ENCODE data around the gene SUGCT.

SUGCT gene

GRCh38 chr7:40134428-40135316 is at the start of gene SUGCT, which contains the start of gene MPLKIP:
Gene SUGCT (plus strand): TSS chr7:40135005.
Gene MPLKIP (minus strand): TSS chr7:40134622. CDS start chr7:40134567, 55 bp downstream.
- peak within 1 kb of the TSS; percentile 93 for H3K27ac ChIP-seq
- TF ChIP-seq CTCF (conservative IDR thresholded peaks at IDR 0.05) = peak; percentile 100

GRCh38 chr7:40092182-40092581 is 42.6 kb upstream of the SUGCT start:
- no peak for TF ChIP-seq CTCF (conservative IDR thresholded peaks at IDR 0.05)
- no peak overlapping the region for H3K27ac ChIP-seq

- TF ChIP-seq CTCF (conservative IDR thresholded peaks at IDR 0.05) = no peak
Measured at GRCh38 chr7:40093631-40094350, 41.0 kb upstream of the SUGCT start.

GRCh38 chr7:40095230-40095629 is 39.6 kb upstream of the SUGCT start:
- TF ChIP-seq CTCF (conservative IDR thresholded peaks at IDR 0.05) = no peak
- H3K27ac ChIP-seq = no peak overlapping the region

More at GRCh38 chr7:40093631-40094350, 41.0 kb upstream of the SUGCT start:
- no peak overlapping the region for H3K27ac ChIP-seq

GRCh38 chr7:40095695-40096327 is 39.0 kb upstream of the SUGCT start:
- H3K27ac ChIP-seq = no peak overlapping the region
- no peak for TF ChIP-seq CTCF (conservative IDR thresholded peaks at IDR 0.05)

- 0 out of 2 replicates have a peak overlapping the region, but pooled peaks have one; percentile 10 for H3K27ac ChIP-seq
- TF ChIP-seq CTCF (conservative IDR thresholded peaks at IDR 0.05) = no peak
Measured at GRCh38 chr7:40097728-40098127, 37.1 kb upstream of the SUGCT start.

GRCh38 chr7:40098810-40099209 is 36.0 kb upstream of the SUGCT start:
- peak overlapping the region; percentile 10; the same call in 1 of the 2 replicates for H3K27ac ChIP-seq
- no peak for TF ChIP-seq CTCF (conservative IDR thresholded peaks at IDR 0.05)
